Measurements from ENCODE around the gene ANP32D.
"Not testable (repeated sequence)": the region's sequence is repeated elsewhere in the genome, so short reads cannot be mapped to it uniquely, and the experiment has no call there.

ANP32D gene

GRCh38 chr12:48508987-48509386 is 36.6 kb downstream of the ANP32D start:
- Histone ChIP-seq H3K36me3 (ENCODE audit: insufficient read depth, insufficient read length, low read length) (no peaks in the 10 kb centered on the region), H3K4me1 (ENCODE audit: insufficient read depth, insufficient read length) (no peaks in the 10 kb centered on the region), H3K9ac (ENCODE audit: insufficient read length, low read depth) (no peak overlapping the region), H3K9me3 (ENCODE audit: insufficient read depth, low read length) (peaks cover 22% of the 10 kb centered on the region), H3K27me3 (ENCODE audit: insufficient read depth, insufficient read length) (no peaks in the 10 kb centered on the region), H3K4me3 (ENCODE audit: insufficient read length, low read depth) (no peak overlapping the region)
- DNase-seq (ENCODE audit: low read depth, low spot score), result no peak
- TF ChIP-seq SUZ12 (IDR thresholded peaks at IDR 0.05; ENCODE audit: extremely low read depth, insufficient read depth, insufficient read length) (no peak), ZNF274 (IDR thresholded peaks at IDR 0.05; ENCODE audit: low read depth, low read length) (no peak), YY1 (IDR thresholded peaks at IDR 0.05; ENCODE audit: insufficient read depth, insufficient read length) (no peak)

GRCh38 chr12:48510111-48510510 is 37.8 kb downstream of the ANP32D start:
- Histone ChIP-seq H3K9me3 (ENCODE audit: insufficient read depth, low read length) (peaks cover 22% of the 10 kb centered on the region), H3K9ac (ENCODE audit: insufficient read length, low read depth) (no peak overlapping the region)
- TF ChIP-seq ZNF274 (IDR thresholded peaks at IDR 0.05; ENCODE audit: low read depth, low read length) (no peak), YY1 (IDR thresholded peaks at IDR 0.05; ENCODE audit: insufficient read depth, insufficient read length) (no peak), SUZ12 (IDR thresholded peaks at IDR 0.05; ENCODE audit: extremely low read depth, insufficient read depth, insufficient read length) (no peak)

GRCh38 chr12:48512855-48513254 is 40.5 kb downstream of the ANP32D start:
- no peak overlapping the region for H3K9ac ChIP-seq (ENCODE audit: insufficient read length, low read depth)
- TF ChIP-seq SUZ12 (IDR thresholded peaks at IDR 0.05; ENCODE audit: extremely low read depth, insufficient read depth, insufficient read length) (no peak), YY1 (IDR thresholded peaks at IDR 0.05; ENCODE audit: insufficient read depth, insufficient read length) (no peak), ZNF274 (IDR thresholded peaks at IDR 0.05; ENCODE audit: low read depth, low read length) (no peak)
- no peaks in the 10 kb centered on the region for H3K4me1 ChIP-seq (ENCODE audit: insufficient read depth, insufficient read length)
- H3K4me3 ChIP-seq (ENCODE audit: insufficient read length, low read depth), result no peak overlapping the region
- no peak for DNase-seq (ENCODE audit: low read depth, low spot score)
- H3K36me3 ChIP-seq (ENCODE audit: insufficient read depth, insufficient read length, low read length), result no peaks in the 10 kb centered on the region
- H3K9me3 ChIP-seq (ENCODE audit: insufficient read depth, low read length), result peaks cover 22% of the 10 kb centered on the region
- H3K27me3 ChIP-seq (ENCODE audit: insufficient read depth, insufficient read length), result no peaks in the 10 kb centered on the region

More at GRCh38 chr12:48510111-48510510, 37.8 kb downstream of the ANP32D start:
- Histone ChIP-seq H3K4me3 (ENCODE audit: insufficient read length, low read depth) (no peak overlapping the region), H3K36me3 (ENCODE audit: insufficient read depth, insufficient read length, low read length) (no peaks in the 10 kb centered on the region), H3K27me3 (ENCODE audit: insufficient read depth, insufficient read length) (no peaks in the 10 kb centered on the region), H3K4me1 (ENCODE audit: insufficient read depth, insufficient read length) (no peaks in the 10 kb centered on the region)
- no peak for DNase-seq (ENCODE audit: low read depth, low spot score)

GRCh38 chr12:48514728-48515127 is 42.4 kb downstream of the ANP32D start:
- Histone ChIP-seq H3K27me3 (ENCODE audit: insufficient read depth, insufficient read length) (no peaks in the 10 kb centered on the region), H3K4me1 (ENCODE audit: insufficient read depth, insufficient read length) (no peaks in the 10 kb centered on the region), H3K4me3 (ENCODE audit: insufficient read length, low read depth) (no peak overlapping the region), H3K36me3 (ENCODE audit: insufficient read depth, insufficient read length, low read length) (no peaks in the 10 kb centered on the region), H3K9ac (ENCODE audit: insufficient read length, low read depth) (no peak overlapping the region), H3K9me3 (ENCODE audit: insufficient read depth, low read length) (peaks cover 19% of the 10 kb centered on the region)
- no peak for DNase-seq (ENCODE audit: low read depth, low spot score)
- TF ChIP-seq ZNF274 (IDR thresholded peaks at IDR 0.05; ENCODE audit: low read depth, low read length) (no peak), YY1 (IDR thresholded peaks at IDR 0.05; ENCODE audit: insufficient read depth, insufficient read length) (no peak), SUZ12 (IDR thresholded peaks at IDR 0.05; ENCODE audit: extremely low read depth, insufficient read depth, insufficient read length) (no peak)

- DNase-seq (ENCODE audit: low read depth, low spot score); H3K9me3 ChIP-seq (ENCODE audit: insufficient read depth, low read length); H3K36me3 ChIP-seq (ENCODE audit: insufficient read depth, insufficient read length, low read length); H3K4me1 ChIP-seq (ENCODE audit: insufficient read depth, insufficient read length); H3K27me3 ChIP-seq (ENCODE audit: insufficient read depth, insufficient read length); H3K4me3 ChIP-seq (ENCODE audit: insufficient read length, low read depth); H3K9ac ChIP-seq (ENCODE audit: insufficient read length, low read depth): not testable (repeated sequence)
Measured at GRCh38 chr12:48520381-48520780, 48.0 kb downstream of the ANP32D start.

All from NT2/D1 (cell line).